T-helper 17 cell (primary cell): Measurements from ENCODE around the gene BUD13. TPM values are rescaled to one million over a fixed set of nuclear protein-coding genes. Genes with fewer than 3 reads are reported as not detected.

ENCODE experiments used
- ATAC-seq: fragments of 150-1000 bp; cut with Tn5 transposase; 2 replicates; pipeline ENCODE4 v1.10.0; 2021; ENCODE audit warnings: mild to moderate bottlenecking, moderate library complexity
- DNase-seq, 3 donors: peaks; one replicate each; pipeline versions ENCODE4 v3.0.0 to v3.0.0-alpha.2; 2020 to 2021
- H3K9me3 ChIP-seq: one replicate; pipeline ENCODE4 v1.7.0; 2013; ENCODE audit warnings: low read length, mild to moderate bottlenecking; ENCODE audit not compliant: control insufficient read depth, poor library complexity, severe bottlenecking
- H3K27ac Mint-ChIP-seq: one replicate; pipeline ENCODE4 v1.8.0; 2022; ENCODE audit warnings: mild to moderate bottlenecking, moderate library complexity, mixed read lengths
- H3K27me3 Mint-ChIP-seq: one replicate; pipeline ENCODE4 v1.8.0; 2022; ENCODE audit warnings: mixed read lengths
- H3K36me3 Mint-ChIP-seq: one replicate; pipeline ENCODE4 v1.8.0; 2022; ENCODE audit warnings: low read depth, mixed read lengths
- H3K4me1 Mint-ChIP-seq: one replicate; pipeline ENCODE4 v1.8.0; 2022; ENCODE audit warnings: mild to moderate bottlenecking, mixed read lengths
- H3K4me3 Mint-ChIP-seq: one replicate; pipeline ENCODE4 v1.8.0; 2022; ENCODE audit warnings: mild to moderate bottlenecking, moderate library complexity, mixed read lengths
- total RNA-seq, 4 donors: library from RNA in 2 of 4; stranded (reverse) in 2 of 4; gene quantifications; one replicate each; pipeline ENCODE4 v1.2.3 and lab custom pipeline; 2022 to 2026

The BUD13 gene
- total RNA-seq, 2 donors from 2014 or later: 11.5 to 11.8 TPM

DNA sequence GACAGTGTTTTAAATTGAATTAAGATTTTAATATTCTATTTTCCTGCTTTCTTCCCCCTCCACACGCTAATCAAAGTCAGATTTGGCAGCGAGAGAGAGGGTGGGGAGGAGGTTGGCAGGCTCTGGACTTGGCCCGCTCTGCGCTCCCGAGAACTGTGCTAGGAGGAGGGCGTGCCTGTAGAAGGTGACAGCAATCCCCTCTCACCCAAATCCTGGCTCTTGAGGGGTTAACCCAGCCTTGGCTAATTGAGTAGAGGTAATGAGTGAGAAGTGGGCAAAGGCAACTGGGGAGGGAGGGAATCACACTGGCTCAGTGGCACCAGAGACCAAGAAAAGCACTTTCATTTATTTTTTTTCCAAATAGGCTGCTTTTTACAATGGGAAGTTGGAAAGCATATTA is 42.2 kb downstream of the BUD13 start:
- H3K27ac Mint-ChIP-seq: no peak overlapping the region
- H3K4me3 Mint-ChIP-seq: no peak overlapping the region
- H3K36me3 Mint-ChIP-seq: no peaks in the 10 kb centered on the region
- ATAC-seq (no peak), DNase-seq (no peak)
- no peaks in the 10 kb centered on the region for H3K9me3 ChIP-seq
- peaks cover 48% of the 10 kb centered on the region for H3K27me3 Mint-ChIP-seq
- H3K4me1 Mint-ChIP-seq: peaks cover 13% of the 10 kb centered on the region

DNA sequence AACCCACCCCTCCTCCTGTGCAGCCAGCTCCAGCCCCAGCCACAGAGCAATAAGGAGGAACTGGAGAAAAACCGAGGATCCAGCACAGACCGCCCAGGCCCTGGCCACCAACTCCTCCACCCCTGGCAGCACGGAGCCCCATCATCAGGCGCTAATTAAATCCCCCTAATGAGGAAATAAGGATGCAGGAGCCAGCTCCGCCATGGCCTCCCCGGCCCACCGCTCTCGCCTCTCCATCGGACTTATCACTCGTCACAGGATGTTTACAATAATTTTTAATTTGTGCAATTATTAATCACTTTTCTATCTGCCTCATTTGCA is 42.6 kb downstream of the BUD13 start:
- Mint-ChIP-seq H3K4me3 (no peak overlapping the region), H3K36me3 (no peaks in the 10 kb centered on the region), H3K27ac (no peak overlapping the region), H3K4me1 (peaks cover 13% of the 10 kb centered on the region), H3K27me3 (peaks cover 48% of the 10 kb centered on the region)
- no peaks in the 10 kb centered on the region for H3K9me3 ChIP-seq
- no peak for DNase-seq
- ATAC-seq: no peak

DNA sequence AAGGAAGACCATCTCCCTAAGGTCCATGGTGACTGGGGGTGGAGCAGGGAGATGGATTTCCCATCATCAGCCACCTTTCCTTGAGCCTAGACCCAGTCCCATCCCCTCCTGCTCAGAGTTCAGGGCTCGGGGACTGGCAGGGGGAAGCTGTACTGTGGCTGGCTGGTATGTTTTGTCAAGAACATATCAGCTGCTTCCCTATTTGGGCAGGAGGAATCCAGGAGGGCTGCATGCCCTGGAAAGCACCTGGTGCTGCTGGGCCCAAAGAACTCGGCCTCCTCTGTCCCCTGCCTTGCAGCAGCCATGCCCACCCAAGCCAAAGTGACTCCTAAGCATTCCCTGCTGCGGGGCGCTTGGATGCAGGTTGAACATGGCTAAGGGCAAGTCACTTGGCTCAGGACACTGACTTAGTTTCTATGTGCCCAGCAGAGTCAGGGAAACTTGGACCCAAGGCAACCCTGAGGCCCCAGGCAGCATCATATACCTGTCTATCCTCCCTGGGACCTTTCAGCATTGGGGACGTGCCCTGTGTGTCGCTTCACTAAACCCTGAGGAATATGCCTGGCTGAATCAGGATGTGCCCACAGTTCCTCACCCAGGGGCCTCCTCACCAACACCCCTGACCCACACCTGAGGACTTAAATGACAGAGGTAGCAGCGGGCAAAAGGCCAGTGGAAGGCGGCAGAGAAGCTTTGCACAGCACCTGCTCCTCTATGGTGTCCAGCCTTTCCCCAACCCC is 43.1 kb downstream of the BUD13 start:
- Mint-ChIP-seq H3K27ac (no peak overlapping the region), H3K36me3 (no peaks in the 10 kb centered on the region), H3K4me1 (peaks cover 13% of the 10 kb centered on the region), H3K27me3 (peaks cover 53% of the 10 kb centered on the region), H3K4me3 (no peak overlapping the region)
- H3K9me3 ChIP-seq: no peaks in the 10 kb centered on the region
- ATAC-seq (no peak), DNase-seq (no peak)

DNA sequence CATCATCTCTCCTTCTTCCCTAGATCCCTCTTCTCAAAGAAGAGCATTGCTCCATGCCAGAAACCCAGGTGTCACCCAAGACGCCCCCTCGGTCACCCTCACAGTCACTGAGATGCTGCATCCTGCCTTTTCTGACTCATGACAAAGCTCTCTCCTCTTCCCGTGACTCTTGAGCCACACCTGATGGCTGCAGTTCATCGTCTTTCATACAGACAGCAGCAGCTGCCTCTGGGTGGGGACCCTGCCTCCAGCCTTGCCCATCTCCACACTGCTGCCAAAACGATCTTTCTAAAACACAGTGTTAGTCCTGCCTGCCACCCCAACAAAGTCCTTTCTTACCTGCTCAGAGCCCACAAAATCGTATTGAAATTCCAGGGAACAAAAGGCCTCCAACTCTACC is 44.8 kb downstream of the BUD13 start:
- H3K4me3 Mint-ChIP-seq: no peak overlapping the region
- H3K27ac Mint-ChIP-seq: no peak overlapping the region
- no peak for ATAC-seq
- peaks cover 66% of the 10 kb centered on the region for H3K27me3 Mint-ChIP-seq
- no peaks in the 10 kb centered on the region for H3K36me3 Mint-ChIP-seq
- H3K9me3 ChIP-seq: no peaks in the 10 kb centered on the region
- no peak for DNase-seq
- peaks cover 9% of the 10 kb centered on the region for H3K4me1 Mint-ChIP-seq

DNA sequence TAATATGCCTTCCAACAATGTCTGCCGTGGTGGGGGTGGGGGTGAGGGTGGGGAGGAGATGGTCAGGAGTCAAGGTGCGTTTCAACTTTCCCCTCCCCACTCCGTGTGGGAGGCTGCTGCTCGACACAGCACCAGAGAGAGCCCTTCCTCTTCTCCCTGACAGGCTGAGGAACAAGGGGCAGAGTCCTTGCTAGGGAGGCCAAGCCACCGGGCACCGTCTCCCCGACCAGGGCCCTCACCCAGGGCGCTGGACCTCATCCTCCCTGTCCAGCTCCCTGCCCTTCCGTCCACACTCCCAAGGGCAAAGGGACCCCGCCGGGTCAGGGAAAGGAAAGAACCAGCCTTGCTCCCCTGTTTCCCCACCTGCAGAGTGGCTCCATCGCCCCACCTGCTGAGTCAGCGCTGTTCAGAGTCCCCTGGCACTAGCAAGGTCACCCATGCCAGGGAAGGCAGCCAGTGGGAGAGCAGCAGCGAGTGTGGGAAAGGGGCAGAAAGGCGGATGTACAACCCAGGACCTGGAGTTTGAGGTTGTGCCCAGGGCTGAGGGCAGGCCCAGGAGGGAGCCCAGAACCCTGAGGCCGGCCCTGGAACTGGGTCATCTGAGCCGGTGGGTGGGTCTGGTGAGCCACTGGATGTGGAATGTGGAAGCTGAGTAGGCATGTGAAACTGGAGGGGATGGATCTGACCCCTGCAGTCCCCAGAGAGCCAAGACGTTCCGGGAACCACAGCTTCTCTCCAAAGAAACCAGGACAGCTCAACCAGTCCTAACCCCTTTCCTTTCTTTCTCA is 47.2 kb downstream of the BUD13 start:
- H3K9me3 ChIP-seq: no peaks in the 10 kb centered on the region
- DNase-seq (no peak), ATAC-seq (no peak)
- Mint-ChIP-seq H3K4me3 (no peak overlapping the region), H3K4me1 (no peaks in the 10 kb centered on the region), H3K27ac (no peak overlapping the region), H3K36me3 (no peaks in the 10 kb centered on the region), H3K27me3 (peaks cover 61% of the 10 kb centered on the region)

DNA sequence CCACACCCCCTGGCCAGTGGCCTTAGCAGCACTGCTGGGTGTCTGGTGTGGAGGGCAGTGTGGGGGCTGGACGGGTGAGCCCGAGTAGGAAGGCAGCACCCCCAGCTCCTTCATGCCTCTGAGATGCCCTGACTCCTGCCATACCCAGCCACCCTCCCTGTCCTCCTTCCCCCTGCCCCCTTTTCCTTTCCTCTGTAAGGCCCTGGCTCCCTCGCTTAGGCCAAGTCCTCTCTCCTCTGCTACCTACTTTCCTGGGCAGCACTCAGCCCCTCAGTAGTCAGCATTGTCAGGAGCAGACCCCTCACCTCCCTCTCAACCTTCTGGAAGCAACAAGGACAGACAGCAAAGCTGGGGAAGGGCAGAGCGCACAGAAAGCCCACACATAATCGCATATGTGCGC is 48.0 kb downstream of the BUD13 start:
- peaks cover 63% of the 10 kb centered on the region for H3K27me3 Mint-ChIP-seq
- H3K9me3 ChIP-seq: no peaks in the 10 kb centered on the region
- no peaks in the 10 kb centered on the region for H3K4me1 Mint-ChIP-seq
- ATAC-seq (no peak), DNase-seq (no peak)
- no peaks in the 10 kb centered on the region for H3K36me3 Mint-ChIP-seq
- no peak overlapping the region for H3K27ac Mint-ChIP-seq
- no peak overlapping the region for H3K4me3 Mint-ChIP-seq

DNA sequence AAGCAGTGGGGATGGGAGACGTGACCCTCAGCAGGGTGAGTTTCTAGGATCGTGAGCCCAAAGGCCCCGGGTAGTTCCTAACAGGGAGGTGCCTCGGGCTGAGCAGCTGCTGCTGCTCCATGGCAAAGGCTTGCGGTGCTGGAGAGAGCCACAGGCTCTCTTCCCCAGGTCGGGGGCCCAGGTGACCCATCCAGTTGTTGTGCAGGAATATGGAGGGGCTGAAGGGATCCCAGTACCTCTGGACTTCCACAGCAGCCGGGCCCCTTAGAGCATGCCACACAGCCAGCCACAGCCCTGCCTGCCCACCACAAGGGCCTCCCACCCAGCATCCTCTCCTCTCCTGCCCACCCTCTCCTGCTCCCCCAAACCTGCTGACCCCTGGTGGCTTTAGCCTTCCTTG is 49.3 kb downstream of the BUD13 start:
- DNase-seq (no peak), ATAC-seq (no peak)
- Mint-ChIP-seq H3K36me3 (no peaks in the 10 kb centered on the region), H3K4me1 (no peaks in the 10 kb centered on the region), H3K27me3 (peaks cover 53% of the 10 kb centered on the region), H3K4me3 (no peak overlapping the region), H3K27ac (no peak overlapping the region)
- H3K9me3 ChIP-seq: no peaks in the 10 kb centered on the region

DNA sequence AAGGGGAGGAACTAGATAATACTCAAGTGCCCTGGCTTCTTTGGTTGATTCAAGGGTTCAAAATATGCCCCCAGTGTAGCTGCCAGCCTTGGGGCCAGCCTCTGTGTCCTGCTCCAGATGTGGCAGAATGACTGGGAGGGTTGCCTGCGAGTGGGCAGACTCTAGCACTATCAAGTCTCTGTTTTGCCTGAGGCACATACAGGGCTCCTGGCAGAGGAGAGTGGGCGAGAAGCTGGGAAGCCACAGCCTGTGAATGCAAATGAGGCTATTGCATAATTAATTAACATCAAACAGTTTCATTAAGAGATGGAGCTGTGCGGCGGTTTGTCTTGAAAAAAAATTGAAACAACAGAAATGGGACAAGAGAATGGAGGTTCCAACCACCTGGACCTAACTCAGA is 50.8 kb downstream of the BUD13 start:
- no peak overlapping the region for H3K27ac Mint-ChIP-seq
- ATAC-seq (no peak), DNase-seq (no peak)
- no peaks in the 10 kb centered on the region for H3K36me3 Mint-ChIP-seq
- H3K9me3 ChIP-seq: no peaks in the 10 kb centered on the region
- no peaks in the 10 kb centered on the region for H3K4me1 Mint-ChIP-seq
- H3K4me3 Mint-ChIP-seq: no peak overlapping the region
- peaks cover 53% of the 10 kb centered on the region for H3K27me3 Mint-ChIP-seq

DNA sequence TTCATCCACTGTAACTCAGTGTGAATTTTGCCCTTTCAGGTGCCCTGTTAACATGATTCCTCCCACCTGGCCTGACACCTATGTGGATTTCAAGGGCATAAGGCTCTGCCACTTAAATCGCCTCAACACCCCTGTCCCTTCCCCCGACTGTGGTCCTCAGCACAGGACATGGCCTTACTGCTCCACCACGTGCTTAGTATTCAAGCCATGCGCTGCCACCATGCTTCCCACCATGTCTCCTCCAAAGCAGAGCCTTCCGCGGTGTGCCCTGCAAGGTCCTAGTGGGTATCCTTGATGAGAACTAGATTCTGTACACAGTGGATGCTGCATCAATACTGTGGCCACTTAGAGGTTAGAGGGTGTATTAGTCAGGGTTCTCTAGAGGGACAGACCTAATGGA is 51.9 kb downstream of the BUD13 start:
- DNase-seq: no peak
- H3K9me3 ChIP-seq: no peaks in the 10 kb centered on the region
- no peaks in the 10 kb centered on the region for H3K4me1 Mint-ChIP-seq
- H3K27me3 Mint-ChIP-seq: peaks cover 49% of the 10 kb centered on the region
- no peak overlapping the region for H3K27ac Mint-ChIP-seq
- no peaks in the 10 kb centered on the region for H3K36me3 Mint-ChIP-seq
- ATAC-seq: no peak
- H3K4me3 Mint-ChIP-seq: no peak overlapping the region

DNA sequence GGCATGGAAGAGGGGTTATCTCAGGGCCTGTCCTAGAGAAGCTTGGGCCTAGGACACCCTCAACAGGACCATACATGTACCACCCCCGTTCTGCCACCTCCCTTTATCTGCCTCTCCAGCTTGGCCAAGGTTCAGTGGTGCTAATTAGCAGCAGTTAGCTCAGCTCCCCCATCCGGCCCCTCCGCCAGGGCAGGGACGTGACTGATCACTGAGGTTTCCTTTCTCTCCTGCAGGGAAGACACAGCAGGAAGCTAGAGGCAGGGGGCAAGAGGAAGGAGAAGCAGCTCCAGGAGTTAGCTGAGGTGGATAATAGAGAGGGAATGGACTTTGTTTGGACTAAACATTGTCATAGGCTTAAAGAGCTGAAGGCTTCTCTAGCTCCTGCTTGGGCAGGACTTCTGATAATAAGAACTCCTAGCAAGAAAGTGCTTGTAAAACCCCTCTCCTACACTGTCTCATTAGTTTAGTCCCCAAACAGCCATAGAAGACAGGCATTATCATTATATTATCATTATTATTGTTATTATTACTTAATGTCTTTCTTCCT is 53.8 kb downstream of the BUD13 start:
- no peaks in the 10 kb centered on the region for H3K4me1 Mint-ChIP-seq
- no peak overlapping the region for H3K4me3 Mint-ChIP-seq
- peaks cover 5% of the 10 kb centered on the region for H3K36me3 Mint-ChIP-seq
- peaks cover 41% of the 10 kb centered on the region for H3K27me3 Mint-ChIP-seq
- ATAC-seq: no peak
- H3K9me3 ChIP-seq: no peaks in the 10 kb centered on the region
- H3K27ac Mint-ChIP-seq: no peak overlapping the region
- DNase-seq: no peak

DNA sequence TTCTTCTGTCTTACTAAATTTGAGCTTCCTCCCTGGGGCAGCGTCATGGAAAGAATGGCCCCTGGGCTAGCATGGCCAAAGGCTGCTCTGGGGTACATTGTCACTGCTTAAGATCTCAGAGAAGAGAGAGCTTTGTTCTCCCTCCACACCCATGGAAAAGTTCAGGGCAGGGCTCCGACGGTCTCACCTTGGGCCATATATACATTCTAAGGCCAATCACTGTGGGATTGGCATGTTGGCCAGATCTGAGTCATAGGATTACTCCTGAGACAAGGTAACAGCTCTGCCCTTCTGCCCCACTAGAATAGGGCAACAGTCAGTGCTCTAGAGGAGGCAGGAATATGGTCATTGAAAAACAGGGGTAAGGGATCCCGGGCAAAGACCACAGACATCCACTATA is 56.2 kb downstream of the BUD13 start:
- Mint-ChIP-seq H3K4me1 (peaks cover 2% of the 10 kb centered on the region), H3K4me3 (no peak overlapping the region), H3K27ac (no peak overlapping the region), H3K36me3 (peaks cover 10% of the 10 kb centered on the region), H3K27me3 (peaks cover 45% of the 10 kb centered on the region)
- no peak for ATAC-seq
- H3K9me3 ChIP-seq: no peaks in the 10 kb centered on the region
- DNase-seq: no peak

DNA sequence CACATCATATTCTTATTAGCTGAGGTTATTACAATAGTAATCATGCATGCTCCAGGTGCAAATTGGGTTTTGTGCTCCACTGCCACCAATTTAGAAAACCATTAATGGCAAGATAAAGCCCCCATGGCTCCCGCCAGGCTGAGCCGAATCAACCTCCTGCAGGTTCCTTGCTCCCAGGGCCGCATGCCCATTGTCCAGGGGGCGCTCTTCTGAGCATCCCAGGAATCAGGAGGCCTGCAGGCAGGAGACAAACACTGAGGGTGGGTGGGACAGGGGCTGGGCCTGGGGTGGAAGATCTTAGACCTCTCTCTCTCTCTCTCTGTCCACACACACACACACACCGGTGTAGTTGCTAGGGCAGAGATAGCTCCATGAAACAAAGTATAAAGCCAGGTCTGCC is 57.4 kb downstream of the BUD13 start:
- Mint-ChIP-seq H3K36me3 (peaks cover 12% of the 10 kb centered on the region), H3K4me3 (no peak overlapping the region), H3K4me1 (peaks cover 2% of the 10 kb centered on the region), H3K27me3 (peaks cover 51% of the 10 kb centered on the region), H3K27ac (no peak overlapping the region)
- no peak for DNase-seq
- no peak for ATAC-seq
- H3K9me3 ChIP-seq: no peaks in the 10 kb centered on the region

DNA sequence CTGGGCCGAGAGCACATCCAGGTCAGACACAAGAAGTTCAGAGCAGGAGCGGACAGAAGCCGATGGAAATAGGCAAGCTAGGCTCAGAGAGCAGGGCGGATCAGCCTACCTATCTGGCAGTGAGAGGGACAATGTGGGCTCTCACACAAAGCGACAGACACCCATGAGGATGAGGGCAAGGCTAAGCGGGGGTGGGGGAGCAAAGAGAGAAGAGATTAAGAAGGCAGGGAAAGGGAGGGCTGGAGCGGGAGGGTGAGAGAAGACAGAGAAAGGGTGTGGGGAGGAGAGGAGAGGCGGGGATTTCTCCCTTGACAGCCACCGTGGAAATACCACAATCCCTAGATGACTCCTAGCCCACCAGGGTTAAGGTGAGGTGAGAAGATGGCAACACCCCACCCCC is 57.9 kb downstream of the BUD13 start:
- ATAC-seq: no peak
- Mint-ChIP-seq H3K36me3 (peaks cover 12% of the 10 kb centered on the region), H3K4me1 (peaks cover 2% of the 10 kb centered on the region), H3K27me3 (peaks cover 56% of the 10 kb centered on the region), H3K27ac (no peak overlapping the region), H3K4me3 (no peak overlapping the region)
- DNase-seq: no peak
- H3K9me3 ChIP-seq: no peaks in the 10 kb centered on the region

DNA sequence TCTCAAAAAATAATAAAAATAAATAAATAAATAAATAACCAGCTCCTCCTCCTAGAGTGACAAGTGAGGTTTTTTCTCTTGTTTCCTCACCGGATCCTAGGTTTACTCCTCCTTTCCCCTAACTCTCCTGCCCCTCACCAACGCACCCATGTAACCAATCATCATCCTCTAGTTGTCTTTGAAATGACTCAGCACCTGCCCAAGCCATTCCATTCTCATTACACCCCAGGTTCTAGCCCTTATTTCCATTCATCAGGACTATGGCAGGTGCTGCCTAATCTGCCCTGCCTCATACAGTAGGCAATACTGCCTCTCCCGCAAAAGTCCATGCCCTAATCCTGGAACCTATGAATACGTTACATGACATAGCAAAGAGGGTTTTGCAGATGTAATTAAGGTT is 60.4 kb downstream of the BUD13 start:
- Mint-ChIP-seq H3K4me1 (peaks cover 2% of the 10 kb centered on the region), H3K27me3 (peaks cover 62% of the 10 kb centered on the region), H3K36me3 (peaks cover 15% of the 10 kb centered on the region), H3K4me3 (no peak overlapping the region), H3K27ac (no peak overlapping the region)
- no peaks in the 10 kb centered on the region for H3K9me3 ChIP-seq
- ATAC-seq (no peak), DNase-seq (no peak)
